HG03575 (cell line): ENCODE data around the gene FAM237A.

Experiments
- ATAC-seq: cut with Tn5 transposase; IDR thresholded peaks from one replicate; pipeline ENCODE4 v1.9.1; 2021; ENCODE audit not compliant: unreplicated experiment, insufficient number of reproducible peaks, low FRiP score; ENCODE audit errors: extremely low read depth

FAM237A gene

DNA sequence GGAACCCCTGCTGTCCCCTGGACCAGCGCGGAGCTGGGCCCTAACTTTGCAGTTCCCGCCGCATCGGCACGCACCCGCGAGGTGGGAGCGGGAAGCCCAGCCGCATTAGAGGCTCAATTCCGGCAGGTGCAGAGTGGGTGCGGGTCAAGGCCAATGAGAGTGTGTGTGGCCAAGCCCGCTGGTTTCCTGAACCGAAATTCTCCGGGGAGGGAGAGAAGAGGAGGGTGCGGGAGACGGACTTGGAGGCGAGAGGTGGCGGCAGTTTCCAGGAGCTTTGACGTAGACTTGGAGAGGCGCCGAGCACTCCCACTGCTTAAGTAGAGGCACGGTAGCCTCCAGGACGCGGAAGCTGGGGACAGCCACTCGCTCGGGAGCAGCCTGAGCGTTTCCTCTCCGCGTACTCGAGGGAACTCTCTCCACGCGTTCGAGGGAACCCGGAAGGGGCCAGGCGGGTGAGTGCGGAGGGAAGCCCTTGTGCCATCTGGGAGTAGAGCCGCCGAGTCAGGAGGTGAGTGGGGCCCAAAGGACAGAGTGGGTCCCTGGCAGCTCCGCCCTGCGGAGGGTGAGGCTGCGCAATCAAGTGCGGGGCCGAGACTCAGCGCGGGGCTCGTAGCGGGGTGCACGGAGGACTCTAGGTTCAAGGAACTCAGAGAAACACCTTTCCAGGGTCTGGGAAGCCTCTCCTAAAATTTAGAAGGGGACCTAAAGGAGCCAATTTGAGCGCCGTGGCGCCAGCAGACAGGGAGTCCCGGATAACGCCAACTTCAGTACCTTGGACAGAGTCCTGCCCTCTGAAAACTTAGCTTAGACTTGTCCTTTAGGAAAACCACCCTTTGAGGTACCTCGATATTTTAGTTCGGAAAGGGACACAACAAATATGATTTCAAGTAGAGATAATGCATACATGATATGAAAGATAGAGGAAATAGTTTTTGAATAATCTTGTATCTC lies at the start of gene FAM237A:
Gene FAM237A, plus strand, starts transcription at position 413 of the 951 bp plus-strand sequence. CDS start 1,750 bp downstream, outside the sequence.
- no peak for ATAC-seq

DNA sequence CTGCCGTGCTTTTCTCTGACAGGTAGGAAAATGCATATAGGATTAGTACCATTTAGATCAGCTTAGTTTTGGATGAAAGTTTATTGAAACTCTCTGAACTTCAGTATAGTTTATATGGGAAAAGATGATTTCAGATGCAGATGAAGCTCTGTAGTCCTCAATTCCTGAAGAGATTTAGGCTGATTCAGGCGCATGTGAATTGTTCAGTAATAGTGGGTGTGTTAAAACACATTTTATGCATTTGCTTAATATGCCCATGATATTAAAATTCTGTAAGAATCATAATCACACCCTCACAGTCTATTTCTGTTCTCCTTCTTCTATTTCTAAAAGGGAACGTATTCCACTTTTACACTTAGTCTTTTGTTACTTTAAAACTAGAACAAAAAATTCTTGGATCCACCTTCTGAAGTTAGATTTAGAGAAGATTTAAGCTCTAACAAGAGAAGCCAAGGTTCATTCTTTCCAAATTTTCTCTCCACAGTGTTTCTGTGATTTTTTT lies 44.5 kb upstream of the FAM237A start:
- ATAC-seq: no peak

DNA sequence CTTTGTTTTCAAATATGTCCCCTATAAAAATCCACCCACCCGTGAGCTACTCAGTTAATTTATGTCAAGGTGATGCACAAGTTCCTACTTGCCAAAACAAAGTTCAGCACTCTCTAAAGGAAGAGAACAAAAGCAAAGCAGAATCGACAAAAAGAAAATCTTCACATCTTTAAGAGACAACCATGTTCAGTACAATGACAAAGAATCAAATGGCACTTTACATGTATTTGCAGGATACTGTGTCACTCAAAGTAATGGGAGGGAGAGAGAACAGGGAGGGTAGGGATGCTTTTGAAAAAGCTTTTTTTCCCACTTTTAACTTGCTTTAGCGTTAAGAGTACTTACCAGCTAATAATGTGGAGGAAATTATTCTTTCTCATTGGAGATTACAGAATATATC lies 39.0 kb upstream of the FAM237A start:
- ATAC-seq: no peak

DNA sequence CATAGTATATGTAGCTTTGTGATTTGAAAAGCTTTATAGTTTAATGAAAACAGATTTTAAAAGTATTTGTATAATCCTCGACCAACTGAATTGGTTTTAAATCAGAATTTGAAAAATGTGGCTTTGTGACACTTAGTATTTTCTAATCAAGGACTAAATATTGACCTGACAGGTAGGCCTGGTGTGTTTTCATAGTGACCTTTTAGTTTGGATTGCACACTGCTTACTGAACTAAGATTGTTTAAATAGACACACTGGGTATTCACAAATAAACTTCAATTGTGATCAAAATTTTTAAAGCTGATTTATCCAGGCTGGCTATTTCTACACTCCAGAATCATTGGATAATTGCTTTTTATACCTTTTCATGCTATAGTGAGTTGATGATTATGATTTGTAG lies 31.8 kb upstream of the FAM237A start:
- ATAC-seq: no peak

DNA sequence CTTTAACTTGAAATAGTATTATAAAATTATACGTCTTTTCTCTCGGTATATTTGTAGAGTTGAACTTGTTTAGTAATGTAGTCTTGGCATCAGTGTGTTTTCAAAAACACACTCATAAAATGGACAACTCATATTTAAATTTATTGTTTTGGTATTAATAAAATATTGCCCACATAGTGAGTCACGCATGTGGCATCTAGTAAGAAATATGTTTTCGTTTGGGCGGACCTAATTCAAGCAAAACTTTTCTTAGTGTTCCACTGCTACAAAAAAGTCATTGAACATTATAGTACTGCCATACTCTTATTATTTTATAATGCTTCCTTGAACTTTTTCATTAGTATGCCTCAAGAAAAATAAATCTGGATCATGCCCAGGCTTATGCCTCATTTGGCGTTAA lies 31.1 kb upstream of the FAM237A start:
- no peak for ATAC-seq

DNA sequence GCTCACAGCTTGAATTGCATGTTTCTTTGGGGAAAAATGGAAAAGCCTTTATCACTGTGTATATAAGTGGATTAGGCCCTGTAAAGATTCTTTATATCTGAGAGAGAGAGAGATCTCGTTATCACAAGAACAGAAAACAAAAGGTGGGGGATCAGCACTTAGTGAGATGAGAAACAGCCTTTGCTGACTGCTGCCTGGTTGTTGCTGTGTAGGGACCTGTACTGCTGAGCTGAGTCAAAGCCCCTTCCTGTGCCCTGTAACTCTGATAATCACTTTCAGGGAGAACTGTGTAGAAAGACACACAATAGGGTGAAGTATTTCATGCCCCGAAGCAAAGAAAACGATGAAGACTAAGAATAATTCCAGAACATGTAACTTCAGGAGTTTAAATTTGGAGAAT lies 30.6 kb upstream of the FAM237A start:
- ATAC-seq: no peak

DNA sequence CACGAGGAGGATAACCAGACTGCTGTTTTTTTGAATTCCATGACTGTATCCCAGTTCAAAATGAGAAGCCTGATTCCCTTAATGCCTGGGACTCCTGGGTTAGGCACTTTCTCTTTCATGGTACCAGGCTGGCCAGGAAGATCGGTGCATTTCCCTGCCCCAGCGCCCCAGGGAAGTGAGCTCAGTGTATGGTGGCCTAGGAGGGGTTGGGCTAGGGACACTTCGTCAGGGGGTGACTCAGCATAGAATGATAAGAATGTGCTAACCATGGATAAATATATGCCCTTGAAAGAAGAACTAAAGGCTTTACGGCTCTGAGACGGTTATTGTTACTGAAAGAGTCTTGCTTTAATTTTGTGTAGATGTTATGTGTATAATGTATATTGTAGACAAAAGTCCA lies 27.5 kb upstream of the FAM237A start:
- ATAC-seq: no peak

DNA sequence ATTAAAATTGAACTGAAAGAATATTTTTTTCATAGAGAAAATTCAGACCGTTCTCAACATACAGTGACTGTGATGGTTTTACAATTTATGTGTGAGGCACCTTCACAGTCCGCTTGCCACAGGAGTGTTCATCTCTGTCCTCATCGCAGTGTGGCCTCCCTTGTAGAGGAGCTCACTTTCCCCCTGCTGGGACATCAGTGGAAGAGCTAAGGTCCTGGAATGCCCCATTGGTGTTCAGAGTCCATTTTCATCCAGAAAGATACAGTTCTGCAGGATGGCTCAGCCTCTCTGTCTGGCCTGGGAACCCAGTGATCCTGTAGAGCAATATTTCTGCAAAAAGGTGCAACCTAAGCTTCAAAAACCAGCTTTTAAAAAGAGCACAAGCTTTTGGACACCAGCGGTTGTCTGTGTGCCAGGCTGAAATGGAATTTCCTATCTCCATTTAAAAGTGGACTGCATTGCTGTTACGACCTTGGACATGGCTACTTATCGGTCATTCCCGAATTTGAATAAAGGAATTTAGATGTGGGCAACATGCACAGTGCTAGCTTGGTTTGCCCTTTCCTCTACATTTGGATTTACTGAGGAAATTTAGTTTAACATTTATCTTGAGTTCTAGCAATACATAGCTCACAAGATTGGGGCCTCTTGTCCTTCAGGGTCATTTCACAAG lies 26.7 kb upstream of the FAM237A start:
- ATAC-seq: no peak

DNA sequence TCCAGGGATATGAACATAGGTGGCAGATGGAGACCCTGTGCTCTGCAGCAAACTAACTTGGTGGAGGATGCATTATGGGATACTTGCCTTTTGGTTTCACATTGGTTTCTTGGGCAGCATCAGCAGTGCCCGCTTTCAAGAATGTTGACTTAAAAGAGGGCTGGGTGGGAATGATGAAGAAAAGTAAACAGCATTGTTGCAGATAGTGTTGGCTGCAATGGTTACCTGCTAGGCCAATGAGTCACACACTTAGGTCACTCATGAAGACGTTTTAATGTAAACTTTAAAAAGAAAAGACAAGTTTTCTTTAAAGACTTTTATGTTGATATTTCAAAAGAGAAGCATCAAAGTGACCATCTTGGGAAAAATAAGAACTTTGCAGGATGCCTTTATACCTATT lies 26.1 kb upstream of the FAM237A start:
- ATAC-seq: no peak

DNA sequence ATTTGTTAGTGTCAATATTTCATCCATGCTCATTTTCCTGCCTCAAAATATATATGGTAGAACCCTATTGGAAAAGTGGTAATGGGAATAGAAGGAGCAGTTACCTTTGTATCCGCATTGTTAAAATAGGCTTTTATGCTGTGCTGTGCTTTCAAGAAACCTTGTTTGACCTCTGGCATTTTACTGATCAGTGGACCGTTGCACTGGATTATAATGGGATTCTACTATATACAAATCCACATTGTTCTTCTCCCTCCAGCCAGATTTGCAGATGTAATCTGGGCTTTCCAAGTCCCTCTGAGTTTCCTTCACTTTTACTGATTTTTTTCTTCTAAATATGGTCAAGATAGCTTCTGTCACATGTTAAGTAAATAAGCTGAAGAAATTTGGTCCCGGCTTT lies 23.3 kb upstream of the FAM237A start:
- no peak for ATAC-seq

DNA sequence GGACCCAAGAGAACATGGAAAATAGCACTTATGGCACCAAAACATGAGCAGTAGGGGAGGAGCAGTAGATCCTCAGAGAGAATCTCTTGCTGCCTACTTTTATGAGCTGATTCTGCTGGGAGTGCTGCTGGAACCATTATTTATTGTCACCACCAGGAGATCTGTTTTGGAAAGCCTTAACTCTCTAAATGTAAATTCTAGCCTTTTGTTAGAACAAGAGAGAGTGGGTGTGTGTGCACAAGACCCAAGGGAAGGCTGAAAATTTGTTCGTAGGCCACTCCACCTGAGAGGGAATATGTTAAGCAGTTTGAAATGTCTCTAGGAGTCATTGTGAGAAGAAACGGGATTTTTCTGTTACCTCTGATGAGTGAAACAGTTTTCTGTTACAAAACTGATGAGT lies 16.2 kb upstream of the FAM237A start:
- no peak for ATAC-seq

DNA sequence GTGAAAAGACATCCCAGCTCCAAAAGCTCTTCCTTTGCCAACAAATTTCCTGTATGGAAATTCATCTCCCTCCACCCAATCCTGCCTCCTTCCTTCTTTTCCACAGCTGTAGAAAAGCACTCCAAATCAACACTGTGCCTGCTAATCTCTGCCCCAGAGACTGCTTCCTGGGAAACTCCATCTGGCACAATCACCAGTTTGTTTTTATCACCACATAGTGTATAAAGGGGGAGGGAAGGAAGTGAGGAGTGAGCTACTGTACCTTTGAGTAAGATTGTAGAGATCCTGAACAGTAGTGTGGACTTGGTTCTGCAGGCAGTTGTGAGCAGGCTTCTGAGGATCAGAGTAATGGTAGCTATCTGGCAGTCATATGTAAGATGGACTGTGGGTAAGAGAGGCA lies 14.7 kb upstream of the FAM237A start:
- no peak for ATAC-seq

DNA sequence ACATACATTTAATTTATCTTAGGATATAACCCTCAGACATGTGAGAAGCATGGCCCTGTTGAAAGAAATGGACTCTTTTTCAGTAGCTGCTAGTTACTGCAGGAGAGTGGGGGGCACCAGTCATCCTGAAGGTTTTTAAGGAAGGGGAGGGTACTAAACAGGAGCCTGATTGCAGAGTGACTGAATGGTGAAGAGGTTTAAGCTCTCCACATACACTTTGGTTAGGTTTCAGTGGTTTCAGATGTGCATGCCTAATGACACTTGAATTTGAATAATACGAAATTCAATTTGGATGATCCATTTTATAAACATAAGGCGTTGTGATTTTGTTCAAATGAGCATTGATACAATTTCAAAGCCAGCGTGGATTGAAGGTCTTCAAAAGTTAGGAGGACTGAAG lies 10.9 kb upstream of the FAM237A start:
- no peak for ATAC-seq

DNA sequence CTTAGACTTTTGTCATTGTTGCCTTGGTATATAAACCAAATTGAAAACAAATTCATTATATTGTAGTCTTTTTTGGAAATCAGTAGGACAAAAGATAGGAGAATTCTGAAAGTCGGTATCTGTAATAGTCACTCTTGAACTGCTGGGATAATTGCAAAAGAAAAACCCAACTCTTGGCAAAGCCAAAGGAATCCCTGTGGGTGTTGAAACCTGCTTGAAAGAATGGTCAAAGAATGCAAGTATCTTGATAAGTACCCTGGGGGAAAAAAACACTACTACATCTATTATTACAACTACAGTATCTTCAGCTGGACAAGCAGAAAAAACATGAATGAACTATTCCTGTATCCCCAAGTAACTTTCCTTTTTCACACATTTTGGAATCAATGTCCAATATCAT lies 7.3 kb upstream of the FAM237A start:
- no peak for ATAC-seq

DNA sequence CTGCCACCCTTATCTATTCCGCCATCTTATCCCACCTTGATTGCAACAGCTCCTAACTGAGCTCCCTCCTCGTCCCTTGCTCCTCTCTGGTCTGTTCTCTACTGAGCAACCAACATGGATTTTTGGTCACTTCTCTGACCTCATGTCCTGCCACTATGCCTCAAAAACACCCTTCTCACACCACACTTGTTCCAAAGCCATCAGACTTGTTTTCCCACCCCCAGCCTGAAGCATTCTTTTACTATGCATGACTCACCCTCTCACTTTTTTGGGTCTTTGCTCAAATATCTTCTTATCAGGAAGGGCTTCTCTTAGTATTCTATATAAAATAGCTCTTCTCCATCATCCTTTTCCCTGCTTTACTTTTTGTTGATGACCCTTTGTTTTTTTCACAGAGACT lies 2.7 kb upstream of the FAM237A start:
- no peak for ATAC-seq

DNA sequence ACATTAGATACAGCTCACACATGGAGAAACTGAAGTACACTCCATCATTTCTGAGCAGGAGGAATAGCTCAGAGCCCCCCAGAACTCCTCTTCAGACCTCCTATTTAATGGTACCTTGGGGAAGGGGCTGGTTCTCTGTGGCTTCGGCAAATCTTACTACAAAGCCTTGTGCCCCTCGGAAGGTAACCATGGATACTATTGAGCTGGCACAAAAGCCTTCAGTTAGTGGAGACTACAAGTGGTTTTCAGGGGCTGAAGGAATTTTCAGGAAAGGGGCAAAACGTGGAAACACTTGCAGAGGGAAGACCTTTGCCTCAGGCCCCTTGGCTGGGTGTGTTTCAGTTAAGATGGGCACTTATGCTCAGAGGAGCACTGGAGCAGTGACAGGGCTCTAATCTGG lies 1.1 kb upstream of the FAM237A start:
- no peak for ATAC-seq

DNA sequence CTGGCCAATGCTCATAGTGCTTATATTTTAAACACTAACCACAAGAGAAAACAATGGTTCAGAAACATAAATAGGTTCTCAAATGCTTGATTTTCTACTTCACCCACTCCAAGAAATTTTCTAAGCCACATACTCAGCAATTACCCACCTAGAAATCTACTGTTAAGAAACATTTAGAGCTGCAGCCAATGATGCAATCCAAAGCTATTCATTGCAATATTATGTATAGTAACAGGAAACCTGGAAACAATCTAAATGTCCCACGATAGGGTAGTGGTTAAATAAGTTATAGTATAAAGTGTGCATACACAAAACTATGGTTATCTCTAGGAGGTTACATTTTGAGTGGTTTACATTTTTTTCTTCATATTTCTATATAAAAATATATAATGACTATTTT lies 5.7 kb downstream of the FAM237A start:
- ATAC-seq: no peak

DNA sequence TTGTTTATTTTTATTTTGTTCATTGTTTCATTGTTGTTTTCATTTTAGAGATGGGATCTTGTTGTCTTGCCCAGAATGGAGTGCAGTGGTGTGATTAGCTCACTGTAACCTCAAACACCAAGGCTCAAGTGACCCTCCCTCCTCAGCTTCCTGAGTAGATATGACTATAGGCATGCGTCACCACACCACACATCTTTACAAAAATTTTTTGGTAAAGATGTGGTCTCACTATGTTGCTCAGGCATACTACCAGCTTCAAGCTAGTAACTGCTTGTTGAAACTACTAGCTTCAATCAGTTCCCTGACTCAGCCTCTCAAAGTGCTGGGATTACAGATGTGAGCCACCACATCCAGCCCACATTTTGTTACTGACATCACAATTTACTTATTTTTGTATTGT lies 14.8 kb downstream of the FAM237A start:
- no peak for ATAC-seq

DNA sequence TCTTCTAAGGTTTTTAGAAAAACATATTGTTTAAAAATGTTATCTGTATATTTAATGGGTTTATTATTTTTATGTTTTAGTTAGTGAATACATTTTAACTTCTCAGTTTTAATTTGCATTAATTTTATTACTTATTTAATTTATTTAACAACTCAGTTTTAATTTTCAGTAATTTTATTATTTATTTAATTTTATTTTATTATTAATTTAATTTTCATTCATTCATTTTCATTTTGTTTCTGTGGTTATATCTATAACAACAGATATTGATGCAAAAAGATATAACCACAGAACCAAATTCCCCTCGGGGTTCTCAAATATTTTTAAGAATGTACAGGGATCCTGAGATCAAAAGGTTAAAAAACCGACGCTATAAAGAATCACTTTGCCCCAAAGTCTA lies 23.0 kb downstream of the FAM237A start:
- no peak for ATAC-seq
